H1 (cell line): Measurements from ENCODE around the gene PIK3C2G. TPM values are rescaled to one million over a fixed set of nuclear protein-coding genes. Genes with fewer than 3 reads are reported as not detected.

Experiments
- CTCF ChIA-PET: fragments of 300-600 bp; sonication (Branson Sonifier 250); formaldehyde crosslinking; loops from one replicate; lab custom pipeline; 2021; ENCODE audit not compliant: partially characterized antibody; lab: Charles Lee
- POLR2A ChIA-PET: fragments of 300-600 bp; sonication (Branson Sonifier 250); formaldehyde crosslinking; loops from one replicate; lab custom pipeline; 2021; ENCODE audit warnings: inconsistent platforms; ENCODE audit not compliant: partially characterized antibody; lab: Charles Lee
- DNase-seq, 2 experiments: peaks; one replicate each; pipeline versions ENCODE4 v3.0.0 to v3.0.0-alpha.2; 2010 to 2022; ENCODE audit warnings: low spot score in 2 of 2, low read depth in 1 of 2, mixed read lengths in 1 of 2
- FAIRE-seq: peaks from 2 replicates; lab custom pipeline; 2011; peaks lifted over from hg19 to GRCh38; lab: Jason Lieb, UNC
- H2AFZ ChIP-seq: 2 replicates; pipeline ENCODE4 v1.8.1; 2012; ENCODE audit warnings: low read length, inconsistent platforms
- H2AK5ac ChIP-seq: 2 replicates; pipeline ENCODE4 v1.6.1; 2013; ENCODE audit warnings: low read depth, low read length
- H2BK120ac ChIP-seq: replicated peaks from 2 replicates; pipeline ENCODE3; 2013; ENCODE audit warnings: low read depth, low read length, inconsistent platforms
- H2BK12ac ChIP-seq: 2 replicates; pipeline ENCODE4 v1.6.1; 2013; ENCODE audit warnings: low read depth, low read length
- H2BK15ac ChIP-seq: 2 replicates; pipeline ENCODE4 v1.6.1; 2013; ENCODE audit warnings: low read length
- H2BK20ac ChIP-seq: 2 replicates; pipeline ENCODE4 v1.6.1; 2013; ENCODE audit warnings: low read length
- H2BK5ac ChIP-seq: 2 replicates; pipeline ENCODE4 v1.6.1; 2013; ENCODE audit warnings: low read depth, low read length
- H3K14ac ChIP-seq: 2 replicates; pipeline ENCODE4 v1.6.1; 2013; ENCODE audit warnings: inconsistent platforms; ENCODE audit not compliant: insufficient read length
- H3K18ac ChIP-seq: 2 replicates; pipeline ENCODE4 v1.6.1; 2013; ENCODE audit warnings: low read length; ENCODE audit errors: extremely low read depth
- H3K23ac ChIP-seq: 2 replicates; pipeline ENCODE4 v1.6.1; 2013; ENCODE audit warnings: inconsistent platforms; ENCODE audit not compliant: insufficient read length
- H3K23me2 ChIP-seq: 2 replicates; pipeline ENCODE4 v1.6.1; 2013; ENCODE audit warnings: low read depth, low read length
- H3K27ac ChIP-seq: 2 replicates; pipeline ENCODE4 v1.6.1; 2011; ENCODE audit warnings: low read depth, low read length, inconsistent platforms
- H3K27me3 ChIP-seq, 4 experiments: replicated peaks in 1 of 4; 1 replicate in 1 of 4; 2 replicates in 3 of 4; pipeline versions ENCODE4 v1.6.1 to v1.8.1; 2011 to 2013; ENCODE audit warnings: low read length in 3 of 4, mild to moderate bottlenecking in 3 of 4, inconsistent platforms in 2 of 4, mixed read lengths in 2 of 4, moderate library complexity in 1 of 4; ENCODE audit not compliant: control insufficient read depth in 3 of 4, insufficient read depth in 3 of 4; ENCODE audit errors: extremely low read depth in 1 of 4
- H3K36me3 ChIP-seq, 4 experiments: 2 replicates each; pipeline versions ENCODE4 v1.6.1 to v1.8.1; 2011 to 2013; ENCODE audit warnings: mild to moderate bottlenecking in 4 of 4, low read length in 3 of 4, moderate library complexity in 2 of 4, control low read depth in 1 of 4, inconsistent platforms in 1 of 4; ENCODE audit not compliant: insufficient read depth in 4 of 4, control insufficient read depth in 2 of 4
- H3K4ac ChIP-seq: replicated peaks from 2 replicates; pipeline ENCODE3; 2013; ENCODE audit warnings: low read length, low read depth, mixed read lengths, inconsistent platforms; ENCODE audit not compliant: insufficient read length
- H3K4me1 ChIP-seq, 4 experiments: replicated peaks in 1 of 4; 1 replicate in 1 of 4; 2 replicates in 3 of 4; pipeline versions ENCODE4 v1.6.1 to v1.8.1; 2011 to 2013; ENCODE audit warnings: low read length in 3 of 4, inconsistent platforms in 2 of 4, mixed read lengths in 1 of 4; ENCODE audit not compliant: insufficient read depth in 4 of 4, control insufficient read depth in 3 of 4
- H3K4me2 ChIP-seq, 2 experiments: 2 replicates each; pipeline versions ENCODE4 v1.6.1 to v1.8.1; 2011 to 2013; ENCODE audit warnings: low read depth in 2 of 2, low read length in 2 of 2, control low read depth in 1 of 2, inconsistent platforms in 1 of 2, mild to moderate bottlenecking in 1 of 2; ENCODE audit not compliant: insufficient read depth in 1 of 2
- H3K4me3 ChIP-seq, 4 experiments: fragments of 200-600, 300-600 bp in 1 of 4; sonication (generic), shearing (Covaris generic), sonication (Bioruptor Twin) in 1 of 4; 2 replicates each; pipeline versions ENCODE4 v1.5.1 to v1.8.1; 2011 to 2016; ENCODE audit warnings: low read length in 4 of 4, low read depth in 3 of 4, control low read depth in 2 of 4, inconsistent platforms in 2 of 4, mild to moderate bottlenecking in 2 of 4, mixed read lengths in 1 of 4, moderate library complexity in 1 of 4; ENCODE audit not compliant: insufficient read depth in 2 of 4; ENCODE audit errors: extremely low read depth in 1 of 4
- H3K56ac ChIP-seq: replicated peaks from 2 replicates; pipeline ENCODE3; 2013; ENCODE audit warnings: low read depth, mild to moderate bottlenecking, mixed read lengths, low read length, inconsistent platforms; ENCODE audit not compliant: insufficient read length
- H3K79me1 ChIP-seq: 2 replicates; pipeline ENCODE4 v1.6.1; 2013; ENCODE audit warnings: low read depth, low read length, control low read depth
- H3K79me2 ChIP-seq, 2 experiments: 2 replicates each; pipeline versions ENCODE4 v1.6.1 to v1.8.1; 2012 to 2013; ENCODE audit warnings: low read length in 2 of 2, mild to moderate bottlenecking in 2 of 2, inconsistent platforms in 1 of 2; ENCODE audit not compliant: insufficient read depth in 2 of 2, control insufficient read depth in 1 of 2
- H3K9ac ChIP-seq, 4 experiments: replicated peaks in 1 of 4; 1 replicate in 1 of 4; 2 replicates in 3 of 4; pipeline versions ENCODE4 v1.6.1 to v1.8.1; 2011 to 2013; ENCODE audit warnings: low read depth in 3 of 4, low read length in 3 of 4, control low read depth in 2 of 4, mild to moderate bottlenecking in 2 of 4, moderate library complexity in 2 of 4, inconsistent platforms in 1 of 4; ENCODE audit errors: extremely low read depth in 1 of 4
- H3K9me3 ChIP-seq, 2 experiments: 2 replicates each; pipeline versions ENCODE4 v1.6.1 to v1.8.1; 2012 to 2013; ENCODE audit warnings: mild to moderate bottlenecking in 2 of 2, moderate library complexity in 2 of 2, control low read depth in 1 of 2, inconsistent platforms in 1 of 2, low read depth in 1 of 2, low read length in 1 of 2, mixed read lengths in 1 of 2; ENCODE audit not compliant: insufficient read depth in 2 of 2
- H4K20me1 ChIP-seq, 2 experiments: replicated peaks in 1 of 2; 2 replicates each; pipeline versions ENCODE3 to v1.8.1; 2011 to 2013; ENCODE audit warnings: inconsistent platforms in 2 of 2, low read length in 2 of 2, mild to moderate bottlenecking in 1 of 2; ENCODE audit not compliant: insufficient read depth in 2 of 2, control insufficient read depth in 1 of 2
- H4K5ac ChIP-seq: 2 replicates; pipeline ENCODE4 v1.6.1; 2013; ENCODE audit warnings: low read length, low read depth, mixed read lengths, inconsistent platforms; ENCODE audit not compliant: insufficient read length
- H4K8ac ChIP-seq: 2 replicates; pipeline ENCODE4 v1.8.0; 2013; ENCODE audit warnings: mild to moderate bottlenecking, moderate library complexity, low read length, inconsistent platforms; ENCODE audit not compliant: insufficient read depth; ENCODE audit errors: extremely low read depth
- H4K91ac ChIP-seq: replicated peaks from 2 replicates; pipeline ENCODE3; 2013; ENCODE audit warnings: low read length, mixed read lengths, inconsistent platforms; ENCODE audit not compliant: insufficient read length
- RBBP5 ChIP-seq: IDR thresholded peaks from 2 replicates; pipeline ENCODE4 v1.7.1; 2012; ENCODE audit warnings: low read depth, mild to moderate bottlenecking, inconsistent platforms, low read length, moderate library complexity, borderline replicate concordance
- SIN3A ChIP-seq, 2 experiments: IDR thresholded peaks in 1 of 2; conservative IDR thresholded peaks in 1 of 2; 2 replicates each; pipeline ENCODE4 v1.6.1; 2011 to 2012; ENCODE audit warnings: low read length in 2 of 2, improper control_type of control experiment in 1 of 2, low read depth in 1 of 2, mild to moderate bottlenecking in 1 of 2
- WGBS, 2 experiments: shearing (Covaris generic) in 1 of 2; methylation state at CpG; one replicate each; pipeline versions ENCODE4 v1.1.6 to v1.1.7; 2013 to 2015; ENCODE audit warnings: low lambda C conversion rate in 2 of 2, mixed read lengths in 2 of 2, inconsistent platforms in 1 of 2, low coverage in 1 of 2, missing lambda C conversion rate in 1 of 2; ENCODE audit not compliant: insufficient replicate concordance in 2 of 2, insufficient coverage in 1 of 2, insufficient read length in 1 of 2; ENCODE audit errors: extremely low coverage in 1 of 2, missing lambda C conversion rate in 1 of 2; 5-methylcytosine and 5-hydroxymethylcytosine counted together
- polyA plus RNA-seq, 7 experiments: library from polyadenylated mRNA; depleted of rRNA in 3 of 7; stranded (reverse) in 5 of 7; unstranded in 2 of 7; fragments of >200 nt in 5 of 7; fragments of 200-250 nt in 2 of 7; gene quantifications; 1 replicate in 5 of 7; 2 replicates in 1 of 7; 4 replicates in 1 of 7; pipeline versions ENCODE4 v1.2.1 to v1.2.3, GENCODE V29; 2011 to 2013; ENCODE audit warnings: missing spikeins in 2 of 7, mixed read lengths in 2 of 7
- total RNA-seq: library from RNA; stranded (reverse); fragmentation: NEBNext Ultra II Directional; extraction: Animal tissue kit (Norgen Biotek cat#: 25700); gene quantifications from 2 replicates; pipeline ENCODE4 v1.2.1, GENCODE V29; 2021

The PIK3C2G gene
- total and polyA plus RNA-seq, 2 of the 8 experiments (the other 6 are each of a cell fraction or from before 2014, with no cell fraction given): not detected

- POLR2A ChIA-PET: no interaction called here
- H4K91ac ChIP-seq: no peak overlapping the region
- TF ChIP-seq RBBP5 (no peak), SIN3A (conservative IDR thresholded peaks at IDR 0.05 in 1 of 2, IDR thresholded peaks at IDR 0.05 in 1 of 2; ENCODE audit: low read depth in 1 of 2, low read length in 2 of 2) (no peak)
Observed at GRCh38 chr12:18327036-18327435, 65.7 kb downstream of the PIK3C2G start.

More at GRCh38 chr12:18327036-18327435, 65.7 kb downstream of the PIK3C2G start:
- Histone ChIP-seq H3K36me3 (no peaks in the 10 kb centered on the region), H3K4me3 (no peak overlapping the region), H3K79me2 (no peaks in the 10 kb centered on the region), H2BK20ac (no peak overlapping the region), H3K4ac (no peak overlapping the region), H3K23me2 (no peaks in the 10 kb centered on the region), H3K27me3 (no peaks in the 10 kb centered on the region), H3K27ac (no peak overlapping the region), H4K8ac (no peak overlapping the region), H3K4me1 (no peaks in the 10 kb centered on the region), H3K18ac (no peak overlapping the region), H2BK5ac (no peak overlapping the region), H2AK5ac (no peak overlapping the region), H3K23ac (no peak overlapping the region), H2BK120ac (no peak overlapping the region), H3K56ac (no peak overlapping the region), H3K4me2 (no peak overlapping the region), H4K5ac (no peak overlapping the region), H3K9ac (no peak overlapping the region), H2BK15ac (no peak overlapping the region), H2BK12ac (no peak overlapping the region), H2AFZ (no peak overlapping the region), H3K79me1 (no peaks in the 10 kb centered on the region), H3K14ac (no peak overlapping the region), H4K20me1 (no peaks in the 10 kb centered on the region), H3K9me3 (no peaks in the 10 kb centered on the region)
- FAIRE-seq (no peak), DNase-seq (no peak)
- 86% methylated on average over 2 of the region's 2 CpGs; no CpG with 5 or more reads in 1 of the 2 experiments for WGBS, 2 experiments
- CTCF ChIA-PET: interaction anchor here (2.0 kb wide), 1 partner anchor 77 kb away, joined by 4 read pairs; no protein-coding TSS in a partner anchor
